ENCODE data around the gene CDHR5.
"Not testable (repeated sequence)": the region's sequence is repeated elsewhere in the genome, so short reads cannot be mapped to it uniquely, and the experiment has no call there.

The CDHR5 gene

DNA sequence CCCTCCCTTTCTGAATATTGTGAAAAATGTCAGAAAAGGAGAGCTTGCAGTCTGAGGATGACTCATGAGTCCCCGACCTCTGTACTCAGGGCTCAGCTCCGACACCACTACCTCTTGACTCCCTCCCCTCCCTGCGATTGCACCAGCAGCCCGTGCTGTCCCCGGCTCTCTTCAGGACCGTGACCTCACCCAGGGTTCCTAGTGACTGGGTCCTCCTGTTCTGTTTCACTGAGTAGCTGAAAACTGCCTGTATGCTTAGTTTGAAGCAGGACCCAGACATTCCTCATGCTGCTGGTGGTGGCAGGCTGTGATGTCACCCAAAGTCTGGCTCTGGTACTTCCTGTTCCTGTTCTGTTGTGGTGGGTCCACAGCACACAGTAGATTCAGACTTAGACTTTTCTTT lies 36.8 kb downstream of the CDHR5 start:
- DNase-seq (ENCODE audit: low read depth in 2 of 3, low spot score in 2 of 3): peak; percentile 42 to 49 (median 48)

DNA sequence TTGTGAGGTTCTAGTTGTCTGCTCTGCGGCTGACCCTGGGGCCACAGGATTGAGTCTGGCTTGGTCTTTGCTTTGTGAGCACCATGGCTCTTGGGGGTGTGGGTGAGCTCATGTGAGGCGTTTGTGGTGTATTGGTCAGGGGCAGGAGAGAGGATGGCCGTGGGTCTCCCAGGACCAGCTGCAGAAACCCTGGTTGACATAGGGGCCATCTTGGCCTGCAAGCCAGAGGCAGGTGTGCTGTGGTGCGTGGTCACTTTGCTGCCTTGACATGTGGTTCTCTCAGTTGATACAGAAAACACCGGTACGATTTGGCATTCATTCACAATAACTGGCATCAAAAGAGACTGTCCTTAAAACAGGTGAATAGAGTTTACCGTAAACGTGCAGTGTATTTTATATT lies 37.2 kb downstream of the CDHR5 start:
- no peak for DNase-seq (ENCODE audit: low read depth in 2 of 3, low spot score in 2 of 3)

DNA sequence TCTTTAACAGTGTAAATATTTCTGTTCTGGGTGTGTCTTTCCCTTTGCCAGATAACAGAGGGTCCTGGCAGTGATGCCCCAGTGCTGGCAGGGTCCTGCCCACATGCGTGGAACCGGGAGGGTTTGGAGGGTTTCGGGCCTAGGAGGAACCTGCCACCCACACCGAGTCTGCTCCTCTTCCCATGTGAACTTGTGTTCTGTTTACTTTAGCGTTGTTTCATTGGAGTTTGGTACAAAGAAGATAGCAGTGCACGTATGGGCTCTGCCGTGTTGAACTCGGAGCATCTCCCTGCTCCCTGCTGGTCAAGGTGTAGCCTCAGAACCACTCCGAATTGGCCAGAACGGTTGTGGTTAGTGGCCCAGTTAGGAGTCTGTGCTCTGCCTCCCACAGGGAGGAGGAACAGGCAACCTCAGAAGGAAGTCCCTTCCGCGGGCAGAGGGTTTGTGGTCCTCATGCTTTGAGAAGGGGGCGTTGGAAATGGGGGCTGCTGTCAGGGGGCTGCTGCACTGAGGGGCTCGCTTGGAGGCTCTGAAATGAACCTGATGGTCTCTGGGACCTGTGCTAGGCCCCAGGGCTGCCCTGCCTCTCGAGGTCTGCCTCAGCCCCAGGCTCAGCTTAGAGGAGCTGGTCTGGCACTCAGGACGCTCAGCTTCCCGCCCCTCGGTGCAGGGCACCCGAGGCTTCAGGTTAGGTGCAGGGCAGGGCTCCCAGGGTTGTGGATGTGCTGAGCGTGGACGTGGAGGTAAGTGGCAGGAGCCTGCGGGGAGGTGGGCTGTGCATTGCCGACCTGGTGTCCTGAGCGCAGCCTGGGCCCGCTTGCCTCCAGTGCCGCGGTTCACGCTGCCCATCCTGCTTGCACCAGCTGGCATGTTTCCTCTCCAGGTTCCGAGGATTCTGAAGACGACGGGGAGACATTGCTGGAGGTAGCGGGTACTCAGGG lies 38.1 kb downstream of the CDHR5 start:
- DNase-seq (ENCODE audit: low read depth in 2 of 3, low spot score in 2 of 3): no peak

DNA sequence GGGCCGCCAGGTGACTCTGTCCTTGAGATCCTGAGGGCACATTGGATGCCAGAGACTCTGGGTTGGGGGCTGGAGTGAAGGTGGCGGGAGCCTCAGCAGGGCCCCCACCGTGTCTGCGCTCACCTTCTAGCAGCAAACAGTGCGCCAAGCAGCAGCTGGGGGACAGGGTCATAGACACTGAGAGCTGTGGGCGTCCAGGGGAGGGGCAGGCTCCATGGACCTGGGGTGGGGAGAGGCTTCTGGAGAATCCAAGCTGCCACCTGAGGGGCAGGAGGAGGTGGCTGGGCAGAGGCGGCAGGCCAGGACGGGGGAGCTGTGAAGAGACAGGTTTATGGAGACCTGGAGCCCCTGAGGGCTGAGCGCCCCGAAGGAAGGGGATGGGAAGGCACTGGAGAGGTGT lies 40.5 kb downstream of the CDHR5 start:
- DNase-seq (ENCODE audit: low read depth in 2 of 3, low spot score in 2 of 3): no peak

DNA sequence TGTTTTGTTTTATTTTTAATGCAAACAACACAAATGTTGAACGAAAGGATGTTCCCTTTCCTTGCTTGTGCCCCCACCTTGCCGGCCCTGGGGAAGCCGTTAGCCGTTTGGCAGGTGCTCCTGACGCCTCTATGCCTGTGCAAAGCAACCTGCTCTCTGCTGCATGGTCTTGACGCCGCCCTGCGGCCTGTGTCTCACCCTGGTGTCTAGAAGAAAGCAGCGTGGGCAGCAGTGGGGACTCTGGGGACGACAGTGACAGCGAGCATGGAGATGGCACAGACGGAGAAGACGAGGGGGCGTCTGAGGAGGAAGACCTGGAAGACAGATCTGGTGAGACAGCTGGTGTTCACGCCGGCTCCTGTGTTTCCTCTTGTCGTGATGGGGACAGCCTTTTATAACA lies 43.0 kb downstream of the CDHR5 start:
- no peak for DNase-seq (ENCODE audit: low read depth in 2 of 3, low spot score in 2 of 3)

DNA sequence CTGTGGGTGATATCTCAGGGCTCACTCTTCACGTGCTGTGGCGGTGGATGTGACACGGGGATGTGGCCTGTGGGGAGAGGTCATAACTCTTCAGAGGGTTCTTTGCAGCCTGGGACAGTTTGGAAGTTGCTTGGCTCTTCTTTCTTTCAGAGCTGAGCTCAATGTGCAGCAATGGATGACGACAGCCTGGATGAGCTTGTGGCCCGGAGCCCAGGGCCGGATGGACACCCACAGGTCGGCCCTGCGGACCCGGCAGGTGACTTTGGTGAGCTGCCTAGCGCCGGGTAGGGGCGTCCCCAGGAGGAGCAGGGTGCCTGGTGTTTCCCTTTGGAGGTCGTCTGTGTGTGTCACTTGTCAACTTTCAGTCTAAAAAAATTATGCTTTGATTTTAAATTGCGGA lies 43.4 kb downstream of the CDHR5 start:
- no peak for DNase-seq (ENCODE audit: low read depth in 2 of 3, low spot score in 2 of 3)

DNA sequence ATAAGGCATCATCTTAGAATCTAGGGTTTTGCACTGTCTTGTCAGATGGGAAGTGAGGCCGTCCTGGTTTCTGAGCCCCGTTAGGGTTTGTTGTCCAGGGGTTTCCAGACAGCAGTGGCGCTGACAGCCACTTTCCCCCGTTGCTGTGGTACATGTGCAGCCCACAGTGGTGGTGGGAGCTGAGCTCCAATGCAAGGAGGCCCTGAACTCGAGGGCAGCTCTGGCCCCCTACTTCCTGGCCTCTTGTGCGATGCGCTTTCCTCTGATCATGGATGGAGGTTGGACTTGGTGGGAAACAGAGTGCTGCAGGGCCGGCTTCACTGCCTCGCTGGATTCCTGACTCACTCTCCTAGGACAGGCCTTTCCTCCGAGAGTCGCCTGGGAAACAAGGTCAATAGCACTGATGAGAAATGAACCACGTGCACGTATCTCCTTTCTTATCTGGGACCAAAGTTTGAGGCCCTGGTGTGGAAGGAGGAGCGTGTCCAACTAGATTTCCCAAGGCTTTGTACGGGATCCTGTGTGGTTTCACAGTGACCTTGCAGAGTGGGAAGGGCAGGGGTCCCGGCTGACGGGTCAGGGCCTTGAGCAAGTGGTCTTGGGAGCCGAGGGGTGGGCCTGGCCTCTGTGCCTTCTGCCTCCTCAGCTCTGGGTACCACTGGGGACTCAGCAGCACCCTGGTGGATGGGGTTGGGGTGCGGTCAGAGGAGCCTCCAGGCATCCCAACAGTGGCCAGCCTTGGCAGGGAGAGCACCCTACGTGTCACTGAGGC lies 44.7 kb downstream of the CDHR5 start:
- no peak for DNase-seq (ENCODE audit: low read depth in 2 of 3, low spot score in 2 of 3)

DNA sequence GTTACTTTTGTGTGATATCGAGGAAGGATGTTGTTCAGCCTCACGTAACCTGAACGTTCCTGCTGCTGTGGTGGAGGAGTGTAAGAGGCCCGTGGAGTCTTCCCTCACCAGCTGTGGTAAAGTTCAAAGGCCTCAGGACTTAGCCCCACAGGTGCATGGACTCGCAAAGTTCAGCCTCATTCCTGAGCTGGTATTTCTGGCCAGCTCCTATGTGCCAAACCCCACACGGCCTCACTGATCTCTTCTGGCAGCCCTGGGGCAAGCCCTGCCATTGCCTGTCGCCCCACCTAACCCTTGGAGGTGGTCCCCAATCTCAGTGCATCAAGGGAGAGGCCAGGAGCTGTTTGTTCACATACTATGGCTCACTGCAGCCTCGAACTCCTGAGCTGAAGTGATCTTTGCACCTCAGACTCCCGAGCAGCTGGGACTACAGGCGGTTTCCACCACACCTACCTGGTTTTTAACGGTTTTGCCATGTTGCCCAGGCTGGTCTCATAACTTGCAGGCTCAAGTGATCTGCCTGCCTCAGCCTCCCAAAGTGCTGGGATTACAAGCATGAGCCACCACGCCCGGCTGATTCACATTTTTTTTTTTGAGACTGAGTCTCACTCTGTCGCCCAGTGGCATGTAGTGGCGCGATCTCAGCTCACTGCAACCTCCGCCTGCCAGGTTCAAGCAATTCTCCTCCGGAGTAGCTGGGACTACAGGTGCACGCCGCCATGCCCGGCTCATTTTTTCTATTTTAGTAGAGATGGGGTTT lies 46.3 kb downstream of the CDHR5 start:
- no peak for DNase-seq (ENCODE audit: low read depth in 2 of 3, low spot score in 2 of 3)

DNA sequence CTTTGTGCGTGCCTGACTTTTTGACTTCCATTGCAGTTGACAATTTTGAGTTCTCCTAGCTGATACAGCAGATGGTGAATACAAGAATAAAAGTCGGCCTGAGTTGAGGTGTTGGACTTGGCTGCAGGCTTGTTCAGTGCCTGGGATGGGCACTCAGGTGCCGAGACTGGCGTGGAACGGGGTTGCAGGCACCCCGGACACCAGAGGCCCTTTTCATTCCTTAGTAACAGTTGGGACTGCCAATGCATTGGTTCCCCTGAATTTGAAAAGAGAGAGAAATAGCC lies 47.2 kb downstream of the CDHR5 start:
- DNase-seq (ENCODE audit: low read depth in 2 of 3, low spot score in 2 of 3): no peak

DNA sequence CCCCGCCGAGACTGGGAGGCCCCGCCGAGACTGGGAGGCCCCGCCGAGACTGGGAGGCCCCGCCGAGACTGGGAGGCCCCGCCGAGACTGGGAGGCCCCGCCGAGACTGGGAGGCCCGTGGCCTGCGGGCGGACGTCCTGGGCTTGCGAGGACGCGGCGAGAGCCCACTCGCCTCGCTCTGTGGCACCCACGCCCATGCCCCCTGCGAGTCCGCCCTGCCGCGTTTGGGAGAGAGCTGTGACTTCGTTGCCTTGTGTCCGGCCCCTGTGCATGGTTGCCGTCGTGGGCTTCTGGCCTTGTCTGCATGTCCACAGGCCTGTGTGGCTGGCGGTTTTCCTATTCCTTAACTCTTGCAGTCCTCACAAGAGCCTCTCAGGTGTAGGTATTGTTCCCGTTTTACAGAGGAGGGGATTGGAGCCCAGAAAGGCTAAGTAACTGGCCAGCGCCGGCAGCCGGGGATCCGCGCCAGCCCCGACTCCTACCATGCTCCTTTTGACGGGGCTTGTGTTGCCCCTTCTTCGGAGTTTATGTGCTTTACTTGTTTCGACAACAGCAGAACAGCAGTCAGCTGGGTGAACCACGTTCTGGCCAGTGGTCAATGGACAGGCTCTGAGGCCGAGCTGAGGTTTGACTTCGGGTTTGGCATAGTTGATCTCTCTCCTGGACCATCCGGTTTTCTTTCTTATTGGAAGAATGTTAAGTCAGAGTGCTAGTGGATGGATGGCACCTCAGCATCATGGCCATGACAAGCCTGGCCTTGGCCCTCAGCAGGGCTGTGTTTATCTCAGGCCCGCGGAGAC lies 47.7 kb downstream of the CDHR5 start:
- no peak for DNase-seq (ENCODE audit: low read depth in 2 of 3, low spot score in 2 of 3)

DNA sequence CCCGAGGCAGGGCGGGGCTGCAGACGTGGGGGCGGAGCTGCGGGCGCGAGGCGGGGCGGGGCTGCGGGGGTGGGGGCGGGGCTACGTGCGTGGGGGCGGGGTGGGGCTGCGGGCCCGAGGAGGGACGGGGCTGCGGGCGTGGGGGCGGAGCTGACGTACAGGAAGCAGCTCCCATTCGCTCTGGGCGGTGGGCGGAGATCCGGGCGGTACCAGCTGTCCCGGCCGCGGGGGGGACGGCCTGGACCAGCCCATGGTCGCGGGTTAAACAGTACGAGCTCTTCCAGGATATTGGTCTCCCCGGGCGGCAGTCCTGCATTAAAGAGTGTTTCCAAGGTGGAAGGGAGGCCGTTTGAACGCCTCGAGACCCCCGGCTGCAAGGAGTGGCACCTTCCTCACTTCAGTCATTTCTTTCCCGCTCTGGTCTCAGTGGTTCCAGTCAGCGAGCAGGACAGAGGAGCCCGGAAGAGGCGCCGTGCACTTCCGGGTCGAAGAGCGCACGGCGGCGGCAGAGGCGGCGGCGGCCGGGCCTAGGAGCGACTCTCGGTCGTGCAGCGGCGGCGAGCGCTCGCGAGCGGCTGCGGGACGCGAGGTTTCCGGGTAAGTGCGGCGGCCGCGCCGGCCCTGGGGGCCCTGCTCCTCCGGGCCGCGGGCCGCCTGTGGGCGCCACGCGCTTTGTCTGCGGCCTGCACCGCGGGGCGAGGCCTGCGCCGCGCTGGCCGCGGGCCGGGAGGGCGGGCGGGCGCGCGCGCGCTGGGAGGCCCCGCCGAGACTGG lies 48.6 kb downstream of the CDHR5 start, which contains the start of gene PHRF1:
PHRF1 (plus strand) TSS at position 475 of the 773 bp plus-strand sequence. CDS start 5,043 bp downstream, outside the sequence.
- DNase-seq (ENCODE audit: low read depth in 2 of 3, low spot score in 2 of 3): peak; percentile 83 to 91 (median 87)

DNA sequence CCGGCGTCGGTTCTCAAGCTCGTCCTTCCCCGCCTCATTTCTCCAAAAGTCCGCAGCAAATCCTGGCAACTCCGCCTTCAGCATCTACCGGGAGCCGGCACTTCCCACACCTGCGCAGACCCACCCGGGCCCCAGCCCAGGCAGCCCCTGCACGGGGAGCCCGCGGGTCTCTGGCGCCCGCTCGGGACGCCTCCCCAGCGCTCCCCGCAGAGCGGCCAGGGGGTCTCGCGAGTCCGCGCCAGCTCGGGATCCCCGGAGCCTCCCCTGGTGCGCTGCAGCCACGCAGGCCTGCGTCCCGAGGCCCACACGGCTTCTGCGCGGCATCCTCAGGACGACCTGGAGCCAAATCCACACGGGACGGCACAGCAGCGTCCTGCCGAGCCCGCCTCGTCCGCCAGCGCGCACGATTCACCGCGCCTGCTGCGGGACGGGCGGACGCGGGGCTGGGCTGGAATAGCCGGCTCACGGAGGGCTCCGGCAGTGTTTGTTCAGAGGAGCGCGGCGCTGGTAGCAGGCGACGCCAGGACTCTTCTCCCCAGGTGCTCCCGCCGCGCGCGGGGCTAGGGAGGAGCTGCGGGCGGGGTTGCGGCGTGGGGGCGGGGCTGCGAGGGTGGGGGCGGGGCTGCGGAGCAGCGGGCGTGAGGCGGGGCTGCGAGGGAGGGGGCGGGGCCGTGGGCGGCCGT lies 49.3 kb downstream of the CDHR5 start:
- DNase-seq (ENCODE audit: low read depth in 2 of 3, low spot score in 2 of 3): peak in 1 of 3 experiments; percentile 58

DNA sequence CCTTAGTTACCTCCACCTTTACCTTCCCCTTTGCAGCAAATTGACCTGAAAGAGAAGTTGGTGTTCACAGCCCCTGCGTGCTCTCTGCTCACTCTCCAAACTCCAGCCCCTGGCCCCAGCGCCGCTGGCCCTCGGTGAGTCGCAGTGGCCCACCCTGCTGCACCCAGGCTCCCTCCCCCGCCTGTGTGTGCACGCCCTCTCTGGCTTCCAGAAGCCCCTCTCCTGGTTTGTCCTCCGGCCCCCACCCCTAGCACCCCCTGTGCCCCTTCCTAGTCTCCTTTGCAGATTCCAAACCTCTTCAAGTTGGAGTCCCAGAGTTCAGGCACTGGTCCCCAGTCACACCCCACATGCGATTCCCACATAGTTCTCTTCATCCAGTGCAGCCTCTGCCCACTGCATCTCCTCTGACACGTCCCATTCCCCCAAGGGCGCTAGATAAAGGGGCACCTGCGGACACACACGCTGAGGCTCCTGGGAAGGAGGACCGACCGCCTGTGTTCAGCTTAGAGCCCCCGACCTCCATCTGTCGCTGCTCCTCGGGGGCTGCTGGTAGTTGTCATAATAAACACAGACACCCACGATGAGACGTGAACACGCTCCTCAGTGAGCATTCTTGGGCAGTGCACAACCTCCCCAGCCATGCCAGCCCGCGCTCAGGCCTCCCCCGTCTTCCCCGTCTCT lies 50.0 kb downstream of the CDHR5 start:
- no peak for DNase-seq (ENCODE audit: low read depth in 2 of 3, low spot score in 2 of 3)

DNA sequence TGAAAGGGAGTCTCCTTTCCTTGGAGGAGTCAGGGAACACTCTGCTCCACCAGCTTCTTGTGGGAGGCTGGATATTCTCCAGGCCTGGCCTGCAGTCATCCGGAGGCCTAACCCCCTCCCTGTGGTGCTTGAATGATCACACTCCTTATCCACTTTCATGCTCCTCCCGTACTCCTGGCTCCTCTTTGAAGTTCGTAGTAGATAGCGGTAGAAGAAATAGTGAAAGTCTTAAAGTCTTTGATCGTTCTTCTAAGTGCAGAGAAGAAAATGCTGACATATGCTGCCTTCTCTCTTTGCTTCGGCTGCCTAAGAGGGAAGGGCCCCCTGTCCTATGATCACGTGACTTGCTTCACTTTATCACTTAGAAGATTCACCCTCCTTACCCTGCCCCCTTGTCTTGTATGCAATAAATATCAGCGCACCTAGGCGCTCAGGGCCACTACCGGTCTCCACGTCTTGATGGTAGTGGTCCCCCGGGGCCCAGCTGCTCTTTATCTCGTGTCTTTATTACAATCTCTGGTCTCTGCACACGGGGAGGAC lies 50.7 kb downstream of the CDHR5 start:
- DNase-seq (ENCODE audit: low read depth in 2 of 3, low spot score in 2 of 3): not testable (repeated sequence)

DNA sequence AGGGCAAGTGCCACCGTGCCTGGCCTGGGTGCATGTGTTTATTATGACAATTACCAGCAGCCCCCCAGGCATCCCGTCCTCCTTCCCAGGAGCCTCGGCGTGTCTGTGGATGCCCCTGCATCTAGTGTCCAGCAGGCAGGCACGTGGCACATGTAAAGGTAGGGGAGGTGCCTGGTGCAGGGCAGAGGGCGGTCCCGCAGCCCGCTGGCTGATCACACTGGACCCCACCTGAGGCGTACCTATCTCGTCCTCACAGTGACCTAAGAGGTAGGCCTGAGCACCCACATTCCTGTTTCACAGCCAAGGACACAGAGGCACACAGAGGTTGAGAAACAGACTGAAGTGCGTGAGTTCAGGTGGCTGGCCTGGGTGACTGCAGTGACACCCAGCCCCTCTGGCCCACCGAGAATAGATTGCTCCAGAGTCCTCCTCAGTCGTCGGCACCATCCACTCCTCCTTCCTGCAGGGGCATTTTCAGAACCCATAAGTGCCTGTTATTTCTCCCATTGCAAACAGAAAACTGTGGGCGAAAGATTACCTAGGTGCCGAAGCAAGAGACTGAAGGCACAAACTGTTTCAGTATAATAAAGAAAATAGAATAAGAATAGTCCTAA lies 51.5 kb downstream of the CDHR5 start:
- no peak for DNase-seq (ENCODE audit: low read depth in 2 of 3, low spot score in 2 of 3)

DNA sequence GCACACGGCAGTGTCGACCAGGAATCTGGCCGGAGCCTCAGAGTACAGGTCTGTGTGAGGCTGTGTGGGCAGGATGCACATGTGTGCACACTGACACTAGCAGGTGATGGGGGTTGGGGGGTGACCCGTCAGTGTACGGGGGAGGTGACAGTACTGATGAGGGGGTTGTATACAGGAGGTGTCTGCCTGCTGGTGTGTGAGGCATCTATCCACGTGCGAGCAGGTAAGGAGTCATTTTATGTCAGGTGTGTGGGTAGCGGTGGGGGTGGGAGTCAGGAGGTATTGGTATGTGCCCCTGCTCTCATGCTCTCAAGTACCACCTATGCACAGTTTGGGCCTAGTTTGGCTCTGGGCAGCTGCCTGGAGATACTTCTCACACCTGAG lies 53.0 kb downstream of the CDHR5 start:
- DNase-seq (ENCODE audit: low read depth in 2 of 3, low spot score in 2 of 3): no peak

DNA sequence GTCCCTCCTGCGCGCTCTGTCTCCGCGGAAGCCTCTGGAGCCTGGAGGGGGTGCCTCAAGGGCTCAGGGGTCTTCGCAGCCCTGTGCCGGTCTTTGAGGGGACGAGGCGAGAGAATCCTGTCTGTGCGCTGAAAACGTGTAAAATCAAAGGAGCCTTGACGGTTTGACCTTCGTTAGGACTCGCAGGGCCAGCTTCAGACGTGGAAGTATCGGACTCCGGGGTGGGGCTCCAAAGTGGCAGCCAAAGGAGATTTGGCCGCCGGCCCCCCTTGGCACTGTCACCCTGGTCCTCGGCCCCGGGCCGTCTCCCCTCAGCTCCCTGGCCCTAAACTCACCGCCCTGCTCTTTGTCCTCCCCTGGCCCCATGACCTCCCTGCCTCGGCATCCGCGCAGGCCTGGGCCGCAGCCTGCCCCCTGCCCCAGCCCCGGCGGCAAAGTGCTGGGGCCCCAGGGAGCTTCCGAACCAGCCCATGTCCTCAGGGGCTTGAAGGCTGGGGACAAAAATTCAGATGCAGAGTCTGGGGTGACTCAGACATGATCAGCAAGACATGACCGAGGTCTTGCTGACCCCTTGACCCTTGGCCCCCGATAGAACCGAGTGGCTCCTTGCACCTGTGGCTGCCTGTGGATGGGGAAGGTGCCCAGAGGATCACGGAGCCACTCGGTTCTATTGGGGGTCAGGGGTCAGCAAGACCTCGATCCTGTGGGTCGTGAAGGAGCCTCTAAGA lies 55.4 kb downstream of the CDHR5 start:
- no peak for DNase-seq (ENCODE audit: low read depth in 2 of 3, low spot score in 2 of 3)
